IPS-NIHi11 (cell line): ENCODE results near the gene FOXC1.

Experiments
- DNase-seq: peaks from one replicate; pipeline ENCODE4 v3.0.0; 2012; ENCODE audit warnings: mixed read lengths, low spot score

FOXC1 gene

GRCh38 chr6:1623769-1624057, 14.0 kb downstream of the FOXC1 start:
- DNase-seq = no peak

- DNase-seq = peak; percentile 31
These were observed 14.5 kb downstream of the FOXC1 start for GRCh38 chr6:1624058-1624850.

- peak; percentile 42 for DNase-seq
These were observed 15.4 kb downstream of the FOXC1 start for GRCh38 chr6:1624851-1625781.

DNA sequence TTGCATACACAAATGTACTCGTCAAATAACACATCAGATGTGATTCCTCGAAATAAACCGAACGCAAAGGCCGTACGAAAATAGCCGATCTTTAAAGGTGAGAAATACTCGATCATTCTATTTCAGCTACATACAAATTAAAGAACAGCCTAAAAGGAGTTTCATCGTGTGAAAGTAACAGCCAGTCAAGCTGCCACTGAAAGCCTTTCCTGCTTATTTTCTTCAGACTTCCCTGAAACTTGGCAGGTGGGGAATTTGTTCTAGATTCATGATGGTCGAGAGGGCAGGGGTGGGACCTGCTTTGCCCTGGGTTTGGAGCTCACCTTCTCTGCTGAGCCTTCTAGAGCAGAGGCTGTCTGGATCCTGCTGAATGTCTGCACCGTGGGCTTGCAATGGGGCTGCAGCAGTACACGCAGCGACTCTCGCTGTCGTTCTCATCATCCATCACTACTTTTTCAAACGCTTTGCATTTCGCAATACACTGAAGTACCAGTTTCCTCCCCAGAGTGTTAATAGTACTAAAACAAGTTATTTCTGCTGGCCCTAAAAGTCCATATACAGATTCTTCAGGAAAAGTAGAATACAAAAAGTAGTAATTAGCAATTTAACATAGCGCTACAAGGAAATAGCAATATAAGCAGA, 16.2 kb downstream of the FOXC1 start:
- no peak for DNase-seq

DNA sequence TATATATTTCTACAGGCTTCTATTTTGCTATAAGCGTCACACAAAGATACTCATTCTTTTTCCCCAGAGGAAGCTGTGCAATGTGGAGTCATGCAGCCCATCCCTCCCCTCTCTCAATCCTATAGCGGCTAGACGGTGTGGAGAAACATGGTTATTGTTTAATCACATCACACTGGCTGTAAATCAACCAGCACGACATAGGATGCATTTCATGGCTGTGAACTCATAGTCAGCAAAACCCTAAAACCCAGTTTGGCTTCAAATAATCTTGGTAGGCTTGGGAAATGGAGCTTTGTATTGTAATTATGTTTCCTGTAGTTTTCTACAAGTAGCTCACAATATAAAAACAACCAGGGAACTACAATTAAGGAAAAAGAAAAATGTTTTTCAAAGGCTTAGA, 16.8 kb downstream of the FOXC1 start:
- no peak for DNase-seq

GRCh38 chr6:1627827-1628560, 18.3 kb downstream of the FOXC1 start:
- DNase-seq = no peak

- DNase-seq = no peak
These were observed 19.6 kb downstream of the FOXC1 start for GRCh38 chr6:1629316-1629715.

GRCh38 chr6:1630212-1630770, 20.6 kb downstream of the FOXC1 start:
- no peak for DNase-seq

DNA sequence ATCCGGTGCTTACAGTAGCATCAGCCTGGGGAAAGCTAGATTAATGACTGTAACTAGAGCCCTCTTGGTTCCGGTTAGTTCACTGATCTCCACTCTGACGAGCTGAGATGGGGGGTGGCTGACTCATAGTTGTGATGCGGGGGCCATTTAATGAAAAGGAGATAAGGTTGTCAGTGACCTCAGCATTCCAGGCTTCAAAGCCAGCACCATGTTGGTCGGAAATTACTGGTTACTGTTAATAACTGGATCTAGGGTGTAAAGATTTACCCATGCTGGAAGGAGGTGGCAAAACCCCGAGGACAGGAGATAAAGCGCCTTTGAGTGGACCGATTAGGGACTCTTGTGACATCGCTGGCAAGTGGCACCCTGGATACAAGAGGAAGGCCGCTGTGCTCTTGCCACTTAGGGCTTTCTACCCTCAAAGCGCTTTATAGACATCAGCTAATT, 21.1 kb downstream of the FOXC1 start:
- DNase-seq = no peak

DNA sequence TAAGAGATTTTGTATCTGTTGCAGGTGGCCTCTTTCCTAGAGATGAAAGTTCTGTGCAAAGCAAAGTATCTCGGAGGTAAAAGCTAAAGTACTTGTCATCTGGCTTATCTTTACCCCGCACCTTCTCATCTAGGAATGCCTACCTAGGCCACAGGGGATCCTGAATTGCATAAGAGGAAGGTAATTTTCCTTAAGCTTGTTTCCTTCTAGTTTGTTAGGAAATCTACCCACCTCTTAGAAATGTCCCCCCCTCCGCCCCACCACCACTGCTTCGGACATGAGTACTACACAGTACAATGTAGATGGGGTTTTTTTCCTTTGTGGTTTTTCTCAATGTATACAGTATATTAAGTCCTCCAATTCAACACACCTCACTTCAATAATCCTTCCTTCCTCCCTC, 21.5 kb downstream of the FOXC1 start:
- DNase-seq = no peak

DNA sequence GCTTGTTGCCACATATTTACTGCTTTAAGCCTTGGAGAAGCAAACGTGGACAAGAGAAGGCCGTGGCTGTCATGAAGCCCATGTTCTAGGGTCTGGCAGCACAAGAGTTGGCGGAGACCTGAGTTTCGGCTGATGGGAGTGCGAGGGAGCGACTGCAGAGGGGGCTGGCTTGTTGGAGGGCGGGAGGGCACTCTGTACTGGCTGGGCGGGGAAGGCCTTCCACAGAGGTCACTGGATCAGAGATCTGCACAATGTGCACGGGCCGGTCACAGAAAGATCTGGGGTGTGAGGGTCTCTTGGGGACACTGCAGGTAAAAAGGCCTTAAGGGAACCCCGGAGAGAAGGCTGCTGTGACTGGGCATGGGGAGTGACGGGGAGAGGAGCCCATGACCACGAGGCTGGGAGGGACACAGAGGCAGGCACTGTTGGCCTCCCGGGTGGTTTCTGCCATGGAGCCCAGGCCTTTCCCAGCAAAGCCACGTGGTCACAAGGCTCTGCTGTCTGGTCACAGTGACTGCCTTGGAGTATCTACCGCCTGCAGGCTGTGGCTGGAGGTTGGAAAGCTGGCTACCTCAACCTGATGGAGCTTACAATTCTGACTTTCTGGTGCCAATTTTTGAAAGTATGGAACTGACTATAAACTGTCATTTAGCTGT, 23.8 kb downstream of the FOXC1 start:
- no peak for DNase-seq

DNA sequence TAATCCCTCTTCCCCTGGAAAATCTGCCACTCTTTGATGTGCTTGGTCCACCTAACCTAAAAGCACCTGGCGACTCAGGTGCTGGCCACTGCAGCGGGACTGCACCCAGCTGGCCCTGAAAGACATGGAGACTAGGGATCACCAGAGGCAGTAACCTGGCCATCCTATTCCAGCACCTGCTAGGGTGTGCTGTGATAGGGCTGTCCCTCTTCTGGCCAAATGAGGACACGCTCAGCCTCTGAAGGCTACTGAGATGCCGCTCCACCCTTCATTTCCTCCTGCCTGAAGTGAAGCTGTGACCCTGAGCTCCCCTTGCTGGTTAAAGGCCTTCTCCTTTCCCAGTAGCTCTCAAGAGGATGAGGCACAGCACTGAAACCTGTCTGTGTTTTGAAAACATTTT, 24.4 kb downstream of the FOXC1 start:
- no peak for DNase-seq

GRCh38 chr6:1635305-1636010, 25.7 kb downstream of the FOXC1 start:
- DNase-seq = no peak

DNA sequence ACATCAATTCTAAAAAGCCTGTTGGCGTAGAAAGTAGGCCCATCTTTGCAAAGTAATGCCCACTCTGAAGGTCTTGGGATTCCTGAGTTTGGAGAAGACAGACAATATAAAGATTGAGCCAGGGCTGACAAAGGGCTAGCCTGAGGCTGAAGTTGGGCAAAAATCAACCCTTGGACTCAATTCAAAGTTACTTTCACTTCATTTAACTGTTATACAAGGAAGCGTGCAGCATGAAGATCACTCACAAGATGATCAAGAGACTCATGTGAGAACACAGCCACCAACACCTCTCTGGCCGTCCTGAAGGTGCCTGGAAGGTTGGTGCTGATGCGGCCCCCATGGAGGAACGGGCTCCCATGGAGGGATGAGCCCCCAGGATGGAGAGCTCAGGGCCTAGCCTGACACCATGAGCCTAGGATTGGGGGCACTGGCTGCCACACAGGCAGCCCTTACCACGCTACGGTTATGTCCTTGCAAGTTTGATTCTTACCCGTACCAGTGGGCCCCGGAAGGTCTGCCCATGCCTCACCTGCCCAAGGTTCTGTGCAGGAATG, 26.6 kb downstream of the FOXC1 start:
- DNase-seq = no peak

DNA sequence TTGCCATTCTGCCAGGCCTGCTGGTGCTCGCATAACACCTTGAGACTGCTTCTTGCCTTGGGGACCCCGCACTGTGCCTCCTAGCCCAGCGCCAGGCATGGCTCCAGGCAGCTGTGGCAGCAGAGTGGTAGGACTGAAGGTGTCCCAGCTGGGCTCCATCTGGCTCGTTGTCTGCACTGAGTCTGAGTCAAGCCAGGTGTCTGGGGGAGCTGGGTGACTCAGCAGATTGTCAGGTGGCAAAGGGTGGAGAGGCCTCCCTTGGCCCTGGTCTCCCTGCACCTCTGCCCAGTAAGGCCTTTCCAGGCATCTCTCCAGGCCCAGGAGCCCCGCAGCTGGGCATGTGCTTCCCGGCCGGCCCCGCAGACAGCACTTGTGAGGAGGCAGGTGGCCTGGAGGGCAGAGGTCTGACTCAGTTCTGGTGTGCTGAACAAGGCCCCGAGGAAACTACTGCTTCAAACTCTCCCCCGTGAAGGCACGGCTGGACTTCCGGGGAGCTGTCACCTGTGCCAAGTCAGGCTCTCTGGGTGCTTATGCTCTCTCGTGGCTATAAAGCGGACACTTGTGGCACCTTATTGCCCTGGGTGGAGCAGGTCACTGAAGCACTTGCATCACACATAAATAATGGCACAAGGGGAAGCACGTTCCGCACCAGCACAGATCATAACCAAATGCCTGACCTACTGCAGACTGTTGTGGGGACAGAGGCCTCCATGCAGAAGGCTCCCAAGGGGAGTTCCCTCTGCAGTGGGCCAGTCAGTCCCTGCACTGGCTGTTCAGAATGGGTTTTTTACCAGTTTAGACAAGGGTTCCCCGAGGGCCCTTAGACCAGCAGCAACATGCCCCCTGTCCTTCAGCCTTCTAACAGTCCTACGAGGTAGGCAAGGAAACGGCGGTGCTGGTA, 27.5 kb downstream of the FOXC1 start:
- no peak for DNase-seq

- DNase-seq = no peak
These were observed 29.7 kb downstream of the FOXC1 start for GRCh38 chr6:1639430-1639829.

GRCh38 chr6:1640476-1640875, 30.8 kb downstream of the FOXC1 start:
- no peak for DNase-seq

GRCh38 chr6:1641343-1641885, 31.7 kb downstream of the FOXC1 start:
- peak; percentile 66 for DNase-seq

GRCh38 chr6:1643111-1643510, 33.4 kb downstream of the FOXC1 start:
- DNase-seq = no peak
